Sigmoid colon (tissue), 7 donors: ENCODE measurements around the gene FAM200B. TPM values are rescaled to one million over a fixed set of nuclear protein-coding genes. Genes with fewer than 3 reads are reported as not detected.

ENCODE experiments used
- DNase-seq: peaks from one replicate; pipeline ENCODE4 v3.0.0-alpha.2; 2019
- H3K27ac ChIP-seq, 4 donors: fragments of 200-600 bp; sonication (generic); one replicate each; pipeline ENCODE4 v1.5.1; 2016 to 2019; ENCODE audit warnings: mild to moderate bottlenecking in 1 of 4
- H3K27me3 ChIP-seq, 3 donors: fragments of 200-600 bp; sonication (generic); one replicate each; pipeline ENCODE4 v1.5.1; 2019; ENCODE audit warnings: mild to moderate bottlenecking in 1 of 3
- H3K36me3 ChIP-seq, 4 donors: fragments of 200-600 bp; sonication (generic); one replicate each; pipeline ENCODE4 v1.5.1; 2016 to 2019
- H3K4me1 ChIP-seq, 4 donors: fragments of 200-600 bp; sonication (generic); one replicate each; pipeline ENCODE4 v1.5.1; 2017 to 2019
- H3K4me3 ChIP-seq, 4 donors: fragments of 200-600 bp; sonication (generic); one replicate each; pipeline ENCODE4 v1.5.1; 2017 to 2019; ENCODE audit warnings: mild to moderate bottlenecking in 2 of 4, moderate library complexity in 1 of 4
- H3K9me3 ChIP-seq, 4 donors: fragments of 200-600 bp in 3 of 4; sonication (generic) in 3 of 4; one replicate each; pipeline versions ENCODE4 v1.5.1 to v1.6.1; 2013 to 2019
- EP300 ChIP-seq, 4 donors: sonication (generic); formaldehyde crosslinking; IDR thresholded peaks; one replicate each; pipeline ENCODE4 v1.6.1; 2017; ENCODE audit warnings: antibody characterized with exemption in 4 of 4
- POLR2A ChIP-seq, 2 donors: fragments of 450-650 bp; IDR thresholded peaks; one replicate each; pipeline ENCODE4 v1.6.1; 2016; ENCODE audit warnings: antibody characterized with exemption in 2 of 2, mild to moderate bottlenecking in 2 of 2, moderate library complexity in 2 of 2
- POLR2AphosphoS5 ChIP-seq, 4 donors: sonication (generic); formaldehyde crosslinking; IDR thresholded peaks; one replicate each; pipeline ENCODE4 v1.6.1; 2017; ENCODE audit warnings: antibody characterized with exemption in 4 of 4
- WGBS, 2 donors: extraction: QIAGEN DNeasy Blood & Tissue Kit; methylation state at CpG; one replicate each; pipeline ENCODE4 v1.1.7; 2013; 5-methylcytosine and 5-hydroxymethylcytosine counted together
- intact Hi-C: fragments of 100-400 bp; cut with DNase I; formaldehyde crosslinking; loops from one replicate; pipeline ENCODE4 v1.15.1; 2023
- polyA plus RNA-seq, 3 donors: library from polyadenylated mRNA; stranded (reverse); fragments of 200-250 nt; gene quantifications; one replicate each; pipeline ENCODE4 v1.2.3, GENCODE V29; 2013
- total RNA-seq, 4 donors: library from RNA; depleted of rRNA; stranded (reverse); fragments of >200 nt; gene quantifications; one replicate each; pipeline ENCODE4 v1.1.0, GENCODE V29; 2016
- TF ChIP-seq, protein P1 (sequence below), 4 experiments: fragments of 450-650 bp in 3 of 4; fragments of 200-600 bp in 1 of 4; IDR thresholded peaks; one replicate each; pipeline ENCODE4 v1.5.1; 2016 to 2019; ENCODE audit warnings: antibody characterized with exemption in 4 of 4, mild to moderate bottlenecking in 3 of 4, moderate library complexity in 2 of 4
- donor health status: healthy with polysubstance abuse.
- donor health status: Bipolar disorder and iron deficiency.
- donor health status: healthy.

FAM200B gene
- total and polyA plus RNA-seq, 7 donors: 36.4 to 105 (median 87.9) TPM

DNA sequence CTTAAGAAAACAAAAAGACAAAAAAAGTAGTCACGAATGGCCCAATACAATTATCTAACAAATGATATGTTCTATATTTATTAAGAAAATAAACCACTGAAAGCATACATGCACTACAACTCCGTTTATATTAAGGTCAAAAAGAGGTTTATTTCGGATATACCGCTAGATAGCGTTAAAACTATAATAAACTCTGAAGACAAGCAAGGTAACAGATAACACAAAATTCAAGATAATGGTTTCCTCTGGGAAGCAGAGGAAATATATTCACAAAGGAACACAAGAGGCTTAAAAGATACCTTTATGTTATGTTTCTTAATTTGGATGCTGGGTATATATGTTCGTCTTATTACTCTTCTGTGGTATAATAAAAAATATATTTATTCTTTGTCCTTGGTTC is 4.7 kb upstream of the FAM200B start:
- Histone ChIP-seq H3K4me1 (peaks cover 0 to 6% (median 5%) of the 10 kb centered on the region in 4 donors), H3K27ac (no peak overlapping the region), H3K36me3 (no peaks in the 10 kb centered on the region), H3K27me3 (no peaks in the 10 kb centered on the region), H3K9me3 (no peaks in the 10 kb centered on the region), H3K4me3 (no peak overlapping the region)
- intact Hi-C loops: no loop called here
- TF ChIP-seq POLR2A (IDR thresholded peaks at IDR 0.05) (no peak), POLR2AphosphoS5 (IDR thresholded peaks at IDR 0.05) (no peak), EP300 (IDR thresholded peaks at IDR 0.05) (no peak)
- TF ChIP-seq, protein P1, sequence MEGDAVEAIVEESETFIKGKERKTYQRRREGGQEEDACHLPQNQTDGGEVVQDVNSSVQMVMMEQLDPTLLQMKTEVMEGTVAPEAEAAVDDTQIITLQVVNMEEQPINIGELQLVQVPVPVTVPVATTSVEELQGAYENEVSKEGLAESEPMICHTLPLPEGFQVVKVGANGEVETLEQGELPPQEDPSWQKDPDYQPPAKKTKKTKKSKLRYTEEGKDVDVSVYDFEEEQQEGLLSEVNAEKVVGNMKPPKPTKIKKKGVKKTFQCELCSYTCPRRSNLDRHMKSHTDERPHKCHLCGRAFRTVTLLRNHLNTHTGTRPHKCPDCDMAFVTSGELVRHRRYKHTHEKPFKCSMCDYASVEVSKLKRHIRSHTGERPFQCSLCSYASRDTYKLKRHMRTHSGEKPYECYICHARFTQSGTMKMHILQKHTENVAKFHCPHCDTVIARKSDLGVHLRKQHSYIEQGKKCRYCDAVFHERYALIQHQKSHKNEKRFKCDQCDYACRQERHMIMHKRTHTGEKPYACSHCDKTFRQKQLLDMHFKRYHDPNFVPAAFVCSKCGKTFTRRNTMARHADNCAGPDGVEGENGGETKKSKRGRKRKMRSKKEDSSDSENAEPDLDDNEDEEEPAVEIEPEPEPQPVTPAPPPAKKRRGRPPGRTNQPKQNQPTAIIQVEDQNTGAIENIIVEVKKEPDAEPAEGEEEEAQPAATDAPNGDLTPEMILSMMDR (IDR thresholded peaks at IDR 0.05): no peak
- no peak for DNase-seq
- 96% methylated on average over 6 of the region's 6 CpGs for WGBS, 2 donors

DNA sequence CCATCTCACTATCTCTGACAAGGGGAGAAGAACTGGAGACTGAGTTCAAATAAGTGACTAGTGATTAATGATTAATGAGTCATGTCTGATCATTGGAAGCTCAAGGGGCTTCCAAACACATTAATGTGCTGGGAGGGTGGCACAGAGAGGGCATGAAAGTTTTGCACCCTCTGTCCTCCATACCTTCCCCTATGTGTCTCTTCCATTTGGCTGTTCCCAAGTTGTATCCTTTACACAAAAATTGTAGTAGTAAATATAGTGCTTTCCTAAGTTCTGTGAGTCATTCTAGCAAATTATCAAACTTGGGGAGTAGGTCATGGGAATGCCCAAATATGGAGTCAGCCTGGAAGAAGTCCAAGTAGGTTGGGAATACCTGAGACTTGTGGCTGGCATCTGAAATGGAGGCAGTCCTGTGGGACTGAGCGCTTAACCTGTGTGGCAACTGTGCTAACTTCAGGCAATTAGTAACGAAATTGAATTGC is 4.1 kb upstream of the FAM200B start:
- intact Hi-C loops: no loop called here

DNA sequence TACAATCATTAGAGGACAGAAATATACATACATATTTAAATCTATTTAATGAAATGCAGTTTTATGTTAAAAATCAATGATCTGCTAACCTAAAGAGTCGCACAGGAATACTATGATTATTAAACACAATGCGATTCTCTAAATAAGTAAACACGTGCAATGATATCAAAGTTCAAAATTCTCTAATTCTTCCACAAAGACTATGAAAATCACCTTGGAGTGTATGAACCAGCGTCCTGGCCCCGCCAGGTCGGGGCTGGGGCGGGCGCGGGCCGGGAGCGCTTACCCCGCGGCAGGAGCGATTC is 608 bp upstream of the FAM200B start:
- H3K4me1 ChIP-seq: peaks cover 0 to 28% (median 19%) of the 10 kb centered on the region in 4 donors
- TF ChIP-seq POLR2A (IDR thresholded peaks at IDR 0.05) (no peak), EP300 (IDR thresholded peaks at IDR 0.05) (no peak), POLR2AphosphoS5 (IDR thresholded peaks at IDR 0.05) (no peak)
- TF ChIP-seq, protein P1 (IDR thresholded peaks at IDR 0.05): no peak
- no peaks in the 10 kb centered on the region for H3K27me3 ChIP-seq
- peak overlapping the region; percentile 82 to 94 (median 88) for H3K27ac ChIP-seq
- H3K4me3 ChIP-seq: peak overlapping the region; percentile 62 to 81 (median 72)
- no peak for DNase-seq
- 2% methylated on average over 14 of the region's 14 CpGs for WGBS, 2 donors
- peaks cover 0 to 11% (median 0%) of the 10 kb centered on the region in 4 donors for H3K36me3 ChIP-seq
- intact Hi-C loops: no loop called here
- no peaks in the 10 kb centered on the region for H3K9me3 ChIP-seq

More for the DNA sequence above, 4.1 kb upstream of the FAM200B start:
- H3K27ac ChIP-seq: no peak overlapping the region
- no peaks in the 10 kb centered on the region for H3K36me3 ChIP-seq
- TF ChIP-seq, protein P1 (IDR thresholded peaks at IDR 0.05): no peak
- no peak for TF ChIP-seq POLR2A (IDR thresholded peaks at IDR 0.05)
- no peak for TF ChIP-seq EP300 (IDR thresholded peaks at IDR 0.05)
- TF ChIP-seq POLR2AphosphoS5 (IDR thresholded peaks at IDR 0.05): no peak
- no peak overlapping the region for H3K4me3 ChIP-seq
- peaks cover 0 to 10% (median 7%) of the 10 kb centered on the region in 4 donors for H3K4me1 ChIP-seq
- H3K27me3 ChIP-seq: no peaks in the 10 kb centered on the region
- no peaks in the 10 kb centered on the region for H3K9me3 ChIP-seq
- no peak for DNase-seq
- WGBS, 2 donors: 39 to 80% methylated on average over 2 of the region's 2 CpGs

DNA sequence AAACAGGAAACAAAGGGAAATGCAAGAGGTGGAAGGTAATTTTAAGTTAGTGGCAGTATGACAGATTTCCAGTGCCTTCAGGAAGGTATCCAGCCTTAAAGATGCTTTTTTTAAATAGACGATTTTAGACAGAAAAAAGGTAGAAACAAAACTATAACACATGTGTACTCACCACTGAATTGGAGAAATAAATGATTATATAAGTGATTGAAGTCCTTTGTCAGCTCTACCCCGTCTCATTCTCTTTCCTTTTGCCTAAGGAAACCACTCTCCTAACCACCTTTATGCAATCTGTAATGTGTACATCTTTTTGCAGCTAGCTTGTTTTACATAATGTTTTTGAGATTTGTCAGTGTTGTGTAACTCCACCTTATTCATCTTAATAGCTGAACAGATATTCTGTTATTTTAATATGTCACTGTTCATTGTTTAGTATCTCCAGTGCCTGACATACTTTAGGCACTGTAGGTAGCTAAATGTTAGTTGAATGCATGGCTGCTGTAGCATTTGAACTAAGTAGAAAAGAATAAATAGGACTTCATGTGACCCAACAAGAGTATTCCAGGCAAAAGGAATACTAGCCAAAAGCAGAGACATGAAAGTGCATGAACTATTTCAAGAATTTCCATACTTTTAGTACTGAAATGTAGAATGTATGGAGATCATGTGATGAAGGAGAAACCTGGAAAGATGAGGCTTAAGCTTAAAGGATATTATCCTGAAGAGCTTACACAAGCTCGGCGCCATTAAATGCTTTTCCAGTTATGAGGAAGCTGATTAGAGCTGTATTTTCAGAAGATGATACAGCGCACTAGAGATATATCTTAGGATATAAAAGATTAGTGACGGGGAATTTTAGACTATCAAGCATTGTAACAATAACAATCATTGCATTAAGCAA is 865 bp downstream of the FAM200B start:
- intact Hi-C loops: loop anchor here (2.0 kb wide), 1 partner anchor 28 kb away; the partner anchor contains the start of gene FBXL5
- Histone ChIP-seq H3K4me1 (peaks cover 0 to 28% (median 19%) of the 10 kb centered on the region in 4 donors), H3K36me3 (peaks cover 0 to 25% (median 3%) of the 10 kb centered on the region in 4 donors), H3K4me3 (peak overlapping the region; percentile 62 to 81 (median 72)), H3K27ac (peak overlapping the region; percentile 82 to 94 (median 88)), H3K9me3 (no peaks in the 10 kb centered on the region), H3K27me3 (no peaks in the 10 kb centered on the region)
- no peak for DNase-seq
- 9 to 46% methylated on average over 6 of the region's 6 CpGs for WGBS, 2 donors
- TF ChIP-seq POLR2AphosphoS5 (IDR thresholded peaks at IDR 0.05) (no peak), POLR2A (IDR thresholded peaks at IDR 0.05) (no peak), EP300 (IDR thresholded peaks at IDR 0.05) (no peak)
- TF ChIP-seq, protein P1 (IDR thresholded peaks at IDR 0.05): no peak
